Omental fat pad (tissue), 4 donors: Measurements from ENCODE around the gene HOXB8. TPM values are rescaled to one million over a fixed set of nuclear protein-coding genes. Genes with fewer than 3 reads are reported as not detected.
A peak's percentile ranks its signal among the peaks of the same experiment; 100 is the strongest.

Experiments used
- ATAC-seq: fragments of 150-250 bp; one replicate; pipeline ENCODE4 v1.9.1; 2016; ENCODE audit warnings: mild to moderate bottlenecking, moderate library complexity; ENCODE audit not compliant: low FRiP score
- DNase-seq: peaks from one replicate; pipeline ENCODE4 v3.0.0-alpha.2; 2019; ENCODE audit warnings: low spot score
- total RNA-seq, 4 donors: library from RNA; depleted of rRNA; stranded (reverse); fragments of >200 nt; gene quantifications; one replicate each; pipeline ENCODE4 v1.1.0, GENCODE V29; 2016
- TF ChIP-seq, protein P1 (sequence below), 3 donors: fragments of 450-650 bp; IDR thresholded peaks; one replicate each; pipeline ENCODE4 v1.5.1; 2016 to 2017; ENCODE audit warnings: antibody characterized with exemption in 3 of 3, mild to moderate bottlenecking in 3 of 3, moderate library complexity in 2 of 3

The HOXB8 gene
- total RNA-seq, 4 donors from 2014 or later = 4.3 to 6.2 (median 5.0) TPM

DNA sequence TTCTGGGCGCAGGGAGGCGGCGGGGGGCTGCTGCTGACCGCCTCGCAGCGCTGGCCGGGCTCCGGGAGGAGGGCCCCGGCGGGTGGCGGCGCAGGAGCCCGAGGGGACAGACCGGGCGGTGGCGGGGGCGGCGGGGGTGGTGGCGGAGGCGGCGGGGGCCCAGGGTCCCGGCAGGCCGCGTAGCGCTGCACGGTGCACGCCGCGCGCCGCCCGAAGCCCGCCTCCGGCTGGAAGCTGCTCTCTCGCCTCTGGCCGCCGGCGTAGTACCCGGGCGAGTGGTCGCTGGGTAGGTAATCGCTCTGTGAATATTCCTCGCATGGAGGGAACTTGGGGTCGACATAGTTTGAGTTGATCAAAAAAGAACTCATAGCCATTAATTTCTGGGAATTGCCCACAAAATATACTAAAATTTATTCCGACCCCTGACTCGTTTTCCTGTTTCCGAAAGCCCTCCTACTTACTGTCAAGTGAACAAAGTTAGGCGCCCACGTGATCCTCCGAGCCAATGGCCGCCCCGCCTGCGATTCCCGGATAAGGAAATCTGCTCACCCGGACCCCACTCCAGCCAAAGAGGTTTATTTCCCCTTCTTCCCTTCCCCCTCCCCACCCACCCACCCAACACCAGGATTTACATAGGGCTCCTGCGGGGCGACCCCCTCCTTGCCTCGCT is 37.0 kb downstream of the HOXB8 start, which contains the start of gene HOXB4:
HOXB4 (minus strand) TSS at position 405 of the 670 bp plus-strand sequence; CDS start at position 374, 31 bp downstream.
- ATAC-seq = no peak
- TF ChIP-seq, protein P1, sequence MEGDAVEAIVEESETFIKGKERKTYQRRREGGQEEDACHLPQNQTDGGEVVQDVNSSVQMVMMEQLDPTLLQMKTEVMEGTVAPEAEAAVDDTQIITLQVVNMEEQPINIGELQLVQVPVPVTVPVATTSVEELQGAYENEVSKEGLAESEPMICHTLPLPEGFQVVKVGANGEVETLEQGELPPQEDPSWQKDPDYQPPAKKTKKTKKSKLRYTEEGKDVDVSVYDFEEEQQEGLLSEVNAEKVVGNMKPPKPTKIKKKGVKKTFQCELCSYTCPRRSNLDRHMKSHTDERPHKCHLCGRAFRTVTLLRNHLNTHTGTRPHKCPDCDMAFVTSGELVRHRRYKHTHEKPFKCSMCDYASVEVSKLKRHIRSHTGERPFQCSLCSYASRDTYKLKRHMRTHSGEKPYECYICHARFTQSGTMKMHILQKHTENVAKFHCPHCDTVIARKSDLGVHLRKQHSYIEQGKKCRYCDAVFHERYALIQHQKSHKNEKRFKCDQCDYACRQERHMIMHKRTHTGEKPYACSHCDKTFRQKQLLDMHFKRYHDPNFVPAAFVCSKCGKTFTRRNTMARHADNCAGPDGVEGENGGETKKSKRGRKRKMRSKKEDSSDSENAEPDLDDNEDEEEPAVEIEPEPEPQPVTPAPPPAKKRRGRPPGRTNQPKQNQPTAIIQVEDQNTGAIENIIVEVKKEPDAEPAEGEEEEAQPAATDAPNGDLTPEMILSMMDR (IDR thresholded peaks at IDR 0.05) = no peak
- DNase-seq = peak; percentile 69

DNA sequence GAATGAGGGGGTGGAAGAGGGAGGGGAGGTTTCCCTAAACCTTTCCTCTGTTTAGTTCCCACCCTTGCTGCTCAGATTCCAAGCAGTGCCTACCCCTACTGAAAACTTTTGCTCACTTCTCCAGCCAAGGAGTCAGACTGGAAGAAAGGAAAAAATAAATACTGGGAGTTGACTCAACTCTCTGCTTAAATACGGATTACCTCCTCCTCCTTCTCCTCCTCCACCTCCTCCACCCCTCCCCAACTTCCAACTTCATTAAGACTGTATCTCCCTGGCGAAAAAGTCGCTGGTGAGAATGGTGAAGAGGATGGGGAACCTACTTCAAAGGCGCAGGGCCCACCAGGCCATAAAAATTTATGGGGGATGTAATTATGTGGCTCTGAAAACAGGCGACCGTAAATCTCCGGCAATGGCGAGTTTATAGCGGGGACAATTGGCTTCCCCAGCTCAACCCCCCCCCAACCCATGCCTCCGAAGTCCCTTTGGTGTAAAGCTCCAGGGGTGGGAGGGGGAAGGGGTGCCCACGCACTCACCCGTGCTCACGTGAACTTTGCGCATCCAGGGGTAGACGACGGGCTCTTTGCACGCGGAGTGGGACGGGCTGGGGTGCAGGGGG is 37.7 kb downstream of the HOXB8 start:
- no peak for DNase-seq
- TF ChIP-seq, protein P1 (IDR thresholded peaks at IDR 0.05) = no peak
- ATAC-seq = peak; percentile 18

DNA sequence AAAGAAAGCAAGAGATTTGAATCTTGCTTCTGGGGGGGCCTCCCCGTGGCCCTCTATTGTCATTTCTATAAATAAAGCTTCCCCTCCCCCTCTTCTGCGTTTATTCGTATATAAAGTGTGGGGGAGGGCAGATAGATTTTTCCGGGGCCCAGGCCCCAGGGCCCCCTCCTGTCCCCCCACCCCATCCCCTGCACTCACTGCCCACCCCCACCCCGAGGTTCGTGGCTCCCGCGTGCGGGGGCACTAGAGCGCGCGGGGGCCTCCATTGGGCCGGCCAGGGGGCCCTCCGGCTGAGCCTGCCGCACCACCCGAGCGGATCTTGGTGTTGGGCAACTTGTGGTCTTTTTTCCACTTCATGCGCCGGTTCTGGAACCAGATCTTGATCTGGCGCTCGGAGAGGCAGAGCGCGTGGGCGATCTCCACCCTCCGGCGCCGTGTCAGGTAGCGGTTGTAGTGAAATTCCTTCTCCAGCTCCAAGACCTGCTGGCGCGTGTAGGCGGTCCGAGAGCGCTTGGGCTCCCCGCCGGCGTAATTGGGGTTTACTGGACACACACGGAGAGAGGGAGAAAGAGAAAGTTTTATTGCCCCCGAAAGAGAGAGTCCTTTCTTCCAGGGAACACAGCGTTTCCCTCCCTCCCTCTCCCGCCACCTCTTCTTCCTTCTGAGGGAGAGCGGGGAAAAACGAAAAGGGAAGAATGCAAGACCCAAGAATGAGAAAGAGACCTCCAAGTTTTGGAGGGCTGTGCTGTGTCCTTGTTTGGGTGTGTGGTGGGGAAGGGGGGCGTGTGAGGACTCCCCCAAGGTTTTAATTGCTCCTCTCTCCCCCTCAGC is 38.4 kb downstream of the HOXB8 start:
- DNase-seq (no peak), ATAC-seq (peak; percentile 29)
- TF ChIP-seq, protein P1 (IDR thresholded peaks at IDR 0.05) = no peak

DNA sequence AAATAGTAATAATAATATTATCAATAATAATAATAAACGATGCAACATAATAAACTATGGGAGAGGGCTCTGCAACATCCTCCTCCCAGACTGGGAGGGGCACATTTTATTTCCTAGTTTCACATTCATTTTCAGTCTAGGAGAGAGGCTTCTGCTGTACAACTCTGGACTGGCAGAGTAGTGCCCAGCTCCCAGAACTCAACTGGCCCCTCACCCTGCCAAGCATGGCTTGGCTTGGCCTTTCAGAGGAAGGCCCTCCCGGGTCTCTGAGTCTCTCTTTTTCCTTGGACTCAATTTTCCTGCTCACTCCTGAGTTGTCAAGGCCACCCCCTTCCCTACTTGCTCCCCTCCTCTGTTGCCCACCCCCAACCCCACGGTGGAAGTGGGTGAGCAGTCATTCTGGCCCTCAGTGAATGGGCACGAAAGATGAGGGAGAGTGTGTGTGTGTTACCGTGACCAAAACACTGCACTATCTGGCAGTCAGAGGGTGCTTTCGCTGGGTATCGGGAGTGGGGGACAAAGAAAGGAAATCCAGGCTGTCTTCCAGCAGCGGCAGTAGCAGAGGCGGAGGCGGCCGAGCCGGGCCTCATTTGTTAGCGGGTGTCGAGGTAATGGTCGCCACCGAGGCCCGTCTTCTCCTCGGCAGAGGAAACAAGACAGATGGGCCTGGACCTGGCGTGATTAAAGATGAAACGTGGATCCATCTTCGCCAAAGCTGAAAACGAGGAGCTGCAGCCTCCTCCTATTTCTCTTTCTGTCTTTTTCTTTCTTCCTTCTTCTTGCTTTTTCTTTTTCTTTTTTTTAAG is 39.2 kb downstream of the HOXB8 start:
- TF ChIP-seq, protein P1 (IDR thresholded peaks at IDR 0.05) = no peak
- ATAC-seq (peak; percentile 24), DNase-seq (no peak)

DNA sequence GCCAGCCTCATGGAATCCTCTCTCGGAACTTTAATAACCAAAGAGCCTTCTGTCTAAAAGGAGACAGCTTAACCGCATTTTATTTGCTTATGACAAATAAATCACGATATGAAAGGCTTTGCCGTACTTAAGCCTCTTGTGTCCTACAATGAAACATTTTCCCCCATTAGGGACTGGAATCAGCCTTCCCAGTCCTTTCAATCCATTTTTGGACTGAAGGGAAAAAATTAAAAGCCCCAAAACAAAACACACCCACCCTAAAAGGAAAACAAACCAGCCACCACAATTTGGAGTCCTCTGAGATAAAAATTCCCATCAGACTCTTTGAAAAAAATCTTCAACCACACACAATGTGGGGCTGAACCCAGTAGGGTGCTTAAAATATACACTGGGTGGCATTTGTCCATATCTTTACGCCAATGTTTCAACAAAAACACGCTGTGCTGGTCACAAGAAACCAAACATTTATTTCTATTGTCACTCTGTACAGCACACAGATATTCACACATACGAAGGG is 40.0 kb downstream of the HOXB8 start:
- TF ChIP-seq, protein P1 (IDR thresholded peaks at IDR 0.05) = no peak
- ATAC-seq = no peak

DNA sequence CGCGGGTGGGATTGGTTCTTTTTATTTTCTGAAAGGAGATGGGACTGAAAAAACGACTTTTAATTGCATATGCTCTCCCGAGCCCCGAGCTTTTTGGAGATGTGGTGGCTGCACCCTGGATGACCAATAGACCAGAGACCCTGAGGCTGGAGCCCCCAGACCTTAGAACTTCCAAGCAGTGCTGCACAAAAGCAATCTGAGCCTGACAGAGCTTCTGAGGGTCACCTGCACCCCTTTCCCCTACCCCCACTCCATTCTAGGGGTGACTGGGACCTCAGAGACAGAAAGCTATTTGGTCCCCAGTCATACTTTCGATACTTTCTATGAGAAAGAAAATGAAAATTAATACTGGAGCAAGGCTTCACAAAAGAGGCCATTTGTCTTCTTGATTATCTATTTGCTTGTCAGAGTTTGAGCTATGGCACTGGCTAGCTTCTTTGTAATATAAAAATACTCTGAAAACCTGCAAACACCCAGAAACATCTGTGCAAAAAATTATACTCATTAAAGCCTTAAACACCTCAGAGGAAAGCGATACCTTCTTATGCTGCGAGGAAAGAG is 40.5 kb downstream of the HOXB8 start:
- DNase-seq = no peak
- TF ChIP-seq, protein P1 (IDR thresholded peaks at IDR 0.05) = no peak
- no peak for ATAC-seq

More for the DNA sequence above, 40.0 kb downstream of the HOXB8 start:
- DNase-seq = no peak
